ENCODE results near the gene UNC5A.

UNC5A gene

DNA sequence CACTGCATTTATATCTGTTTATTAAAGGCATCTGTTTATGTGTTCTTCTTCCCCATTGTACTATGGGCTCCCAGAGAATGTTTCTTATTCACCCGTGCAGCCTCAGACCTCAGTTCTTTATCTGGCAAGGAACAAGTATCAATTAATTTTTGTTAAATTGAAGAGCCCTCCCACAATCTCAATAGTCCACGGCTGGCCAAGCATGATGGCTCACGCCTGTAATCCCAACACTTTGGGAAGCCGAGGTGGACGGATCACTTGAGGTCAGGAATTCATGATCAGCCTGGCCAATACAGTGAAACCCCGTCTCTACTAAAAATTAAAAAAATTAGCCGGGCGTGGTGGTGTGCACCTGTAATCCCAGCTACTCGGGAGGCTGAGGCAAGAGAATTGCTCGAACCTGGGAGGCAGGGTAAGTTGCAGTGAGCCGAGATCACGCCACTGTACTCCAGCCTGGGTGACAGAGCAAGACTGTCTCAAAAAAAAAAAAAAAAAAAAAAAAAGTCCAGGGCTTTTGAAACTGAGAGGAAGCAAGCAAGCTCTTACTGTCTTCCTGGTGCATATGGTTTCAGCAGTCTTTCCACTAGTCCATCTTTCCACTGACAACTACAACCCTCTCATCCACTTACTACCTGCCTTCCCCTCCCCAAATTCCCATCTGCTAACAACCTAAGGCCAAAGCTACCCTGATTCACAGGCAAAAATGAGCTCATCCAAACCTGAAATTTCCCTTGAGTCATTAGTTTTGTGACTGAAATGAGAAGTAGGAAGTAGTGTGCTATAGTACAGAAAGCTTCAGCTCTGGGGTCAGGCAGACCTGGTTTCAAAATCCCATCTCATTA lies 91.1 kb downstream of the UNC5A start:
- no peak for DNase-seq

DNA sequence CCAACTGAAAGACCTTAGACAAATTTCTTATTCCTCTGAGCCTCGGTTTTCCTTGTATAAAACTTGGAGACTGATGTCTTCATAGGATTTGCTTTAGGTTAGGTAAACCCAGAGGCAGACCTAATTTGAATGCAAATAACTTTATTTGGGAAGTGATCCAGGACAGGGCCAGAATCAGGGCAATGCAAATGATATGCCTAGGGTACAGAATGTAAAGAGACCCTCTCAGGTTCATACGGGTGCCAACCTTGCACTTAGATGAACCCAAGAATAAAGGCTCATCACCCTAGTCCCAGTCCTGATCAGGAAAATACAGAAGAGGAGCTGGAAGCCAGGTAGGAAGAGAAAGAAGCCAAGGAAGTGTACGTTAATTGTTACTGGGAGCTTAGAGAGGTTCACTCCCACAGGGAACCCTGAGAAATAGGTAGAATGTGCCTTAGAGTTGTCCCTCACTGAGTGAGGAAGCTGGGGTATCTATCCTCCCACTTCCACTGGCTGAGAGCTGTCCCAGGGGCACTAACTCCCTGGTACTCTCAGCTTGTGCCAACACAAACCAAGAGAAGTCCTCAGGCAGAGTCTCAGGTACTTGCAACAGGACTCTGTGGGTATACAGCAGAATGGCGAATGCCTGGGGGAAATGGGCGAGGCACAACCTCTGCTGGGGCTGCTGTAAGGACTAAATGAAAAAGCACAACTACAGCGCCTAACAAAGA lies 91.9 kb downstream of the UNC5A start:
- DNase-seq: no peak

DNA sequence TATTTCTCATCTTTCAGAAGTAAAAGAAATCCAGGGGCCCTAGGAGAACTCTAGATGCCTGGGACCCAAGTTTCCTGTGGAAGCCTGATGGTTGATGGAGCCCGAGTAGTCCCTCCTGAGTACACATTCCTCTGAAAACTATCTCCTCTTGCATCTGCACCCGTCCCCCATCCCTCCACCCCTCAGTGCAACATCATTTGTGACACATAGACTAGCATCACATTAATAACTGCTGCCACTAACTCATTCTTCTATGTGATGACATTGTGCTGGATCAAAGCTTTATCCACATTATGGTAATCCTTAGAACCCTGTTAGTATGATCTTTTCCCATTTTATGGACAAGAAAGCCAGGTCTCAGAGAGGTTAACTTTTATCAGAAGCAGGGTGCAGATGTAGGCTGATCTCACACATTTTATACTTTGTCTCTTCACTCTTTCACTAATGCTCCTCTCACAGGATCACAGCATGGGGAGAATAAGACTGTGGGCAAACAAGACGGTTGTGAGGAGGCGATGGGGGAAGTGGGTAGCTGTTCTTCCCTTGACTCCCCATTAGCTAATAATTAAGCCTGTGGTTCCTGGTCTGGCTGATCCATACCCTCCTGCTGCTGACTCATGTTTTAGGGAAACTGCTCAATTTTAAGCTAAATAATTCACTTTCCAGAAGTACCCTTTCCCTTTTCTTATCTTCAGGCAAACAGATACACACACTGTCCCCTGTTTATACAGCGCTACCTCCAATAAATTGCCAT lies 92.7 kb downstream of the UNC5A start:
- no peak for DNase-seq

DNA sequence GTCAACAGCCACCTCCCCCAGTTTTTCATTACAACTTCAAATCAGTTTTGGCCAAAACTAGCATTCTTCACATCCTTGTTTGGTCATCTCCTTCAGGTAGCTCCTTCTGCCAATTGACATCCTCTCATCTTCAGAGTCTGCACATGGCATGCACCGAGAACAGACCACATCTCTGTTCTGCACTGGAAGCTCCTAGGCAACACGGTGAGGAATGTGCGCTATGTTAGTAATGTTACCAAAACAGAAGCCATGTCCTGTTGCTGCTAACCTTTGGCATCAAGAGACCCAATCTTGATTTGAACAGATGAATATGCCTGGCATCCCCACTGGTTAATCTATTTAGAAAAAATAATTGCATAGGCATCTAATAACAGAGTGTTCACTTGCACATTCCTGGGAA lies 93.9 kb downstream of the UNC5A start:
- DNase-seq: no peak

DNA sequence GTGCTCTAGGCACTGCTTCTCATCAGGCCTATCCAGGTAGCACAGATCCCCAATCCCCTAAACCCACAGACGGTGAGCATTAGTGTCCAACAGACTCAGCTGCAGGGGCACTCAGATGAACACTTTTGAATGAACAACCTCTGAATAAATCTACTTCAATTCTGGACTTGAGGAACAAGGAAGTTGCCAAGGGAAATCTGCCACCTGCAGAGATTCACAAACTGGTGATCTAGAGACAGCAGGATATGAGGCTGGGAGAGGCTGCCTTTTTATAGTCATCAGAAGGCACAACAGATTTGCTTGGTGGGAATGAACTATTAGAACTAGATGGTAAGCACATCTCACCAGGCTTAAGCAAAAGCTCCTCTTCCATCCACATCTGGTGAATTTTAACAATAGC lies 95.8 kb downstream of the UNC5A start:
- DNase-seq: no peak

DNA sequence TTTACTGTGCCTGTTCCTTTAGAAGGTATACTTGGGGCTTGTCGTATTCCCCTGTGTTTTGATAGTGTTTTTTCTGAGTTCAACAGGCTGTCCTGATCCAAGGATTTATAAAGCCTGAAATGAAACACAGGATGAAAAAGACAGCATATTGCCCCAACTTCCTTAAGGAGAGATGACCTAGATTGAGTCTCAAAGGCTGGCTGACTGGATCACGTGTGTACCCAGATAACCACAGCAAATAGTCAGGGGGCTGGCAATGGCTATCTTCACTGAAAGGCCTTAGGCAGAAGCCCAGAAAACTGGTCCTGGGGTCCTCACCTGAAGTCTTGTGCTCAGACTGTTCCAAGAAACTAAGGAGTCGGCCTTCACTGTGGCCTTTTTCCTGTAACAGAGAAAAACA lies 96.4 kb downstream of the UNC5A start:
- DNase-seq: no peak

DNA sequence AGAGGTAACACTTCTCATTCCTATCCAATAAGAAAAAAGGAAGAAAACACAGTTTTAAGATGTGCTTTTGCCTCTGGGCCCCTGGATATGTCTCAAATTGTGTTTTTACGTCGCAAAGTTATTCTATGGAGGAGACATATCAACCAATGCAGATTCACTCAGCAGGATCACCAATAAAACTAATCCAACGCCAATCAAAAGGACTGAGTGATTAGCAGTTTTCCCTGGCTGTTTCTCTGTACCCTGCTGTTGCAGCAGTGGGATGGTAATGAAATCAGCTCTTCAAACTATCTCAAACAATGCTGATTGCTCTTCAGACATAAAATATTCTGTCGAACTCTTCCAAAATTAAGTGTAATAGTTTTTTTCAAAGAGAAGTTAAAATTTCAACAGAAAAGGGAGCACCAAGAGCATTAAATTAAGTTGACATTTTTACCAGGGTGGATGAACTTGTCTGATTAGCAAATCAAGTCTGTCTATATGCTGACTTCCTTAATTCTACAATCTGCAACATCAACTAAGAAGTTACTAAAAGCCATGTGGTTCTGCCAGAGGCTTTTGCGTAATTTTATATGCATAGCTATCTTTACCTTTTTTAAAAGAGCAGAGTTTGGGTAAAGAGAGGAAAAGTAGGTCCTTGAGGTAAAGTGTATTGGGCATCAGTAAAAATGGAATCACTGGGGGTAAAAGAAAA lies 98.5 kb downstream of the UNC5A start:
- DNase-seq: no peak

DNA sequence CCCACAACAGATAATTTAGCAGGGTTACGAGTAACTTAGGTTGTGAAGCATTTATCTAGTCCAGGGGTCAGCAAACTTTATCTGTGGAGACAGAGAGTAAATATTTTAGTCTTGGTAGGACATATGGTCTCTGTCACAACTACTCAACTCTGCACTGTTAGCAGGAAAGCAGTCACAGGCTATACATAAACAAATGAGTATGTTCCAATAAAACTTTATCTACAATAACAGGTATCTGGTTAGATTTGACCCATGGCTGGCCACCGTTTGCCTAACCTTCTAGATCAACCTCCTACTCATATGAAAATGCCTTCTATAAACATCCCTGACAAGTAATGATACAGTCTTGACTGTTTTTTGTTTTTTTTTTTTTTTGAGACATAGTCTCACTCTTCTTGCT lies 101.8 kb downstream of the UNC5A start:
- no peak for DNase-seq

DNA sequence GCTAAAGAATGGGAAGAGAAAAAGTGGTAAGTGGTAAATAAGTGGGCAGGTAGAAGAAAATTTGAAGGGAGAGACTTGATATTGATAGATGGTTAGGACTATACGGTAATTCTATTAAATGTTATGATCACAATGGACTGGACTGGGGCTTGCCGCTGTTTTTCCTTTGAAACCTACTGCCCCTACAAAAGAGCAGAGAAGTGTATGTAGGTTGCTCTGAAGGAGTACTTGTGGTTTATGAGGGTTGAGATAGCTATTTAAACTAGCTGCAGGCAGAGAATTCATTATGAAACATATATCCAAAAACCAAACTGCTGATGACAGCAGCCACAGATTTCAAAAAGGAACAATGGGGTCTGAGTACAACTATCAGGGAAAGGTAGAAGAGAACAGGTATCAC lies 105.5 kb downstream of the UNC5A start:
- DNase-seq: no peak

DNA sequence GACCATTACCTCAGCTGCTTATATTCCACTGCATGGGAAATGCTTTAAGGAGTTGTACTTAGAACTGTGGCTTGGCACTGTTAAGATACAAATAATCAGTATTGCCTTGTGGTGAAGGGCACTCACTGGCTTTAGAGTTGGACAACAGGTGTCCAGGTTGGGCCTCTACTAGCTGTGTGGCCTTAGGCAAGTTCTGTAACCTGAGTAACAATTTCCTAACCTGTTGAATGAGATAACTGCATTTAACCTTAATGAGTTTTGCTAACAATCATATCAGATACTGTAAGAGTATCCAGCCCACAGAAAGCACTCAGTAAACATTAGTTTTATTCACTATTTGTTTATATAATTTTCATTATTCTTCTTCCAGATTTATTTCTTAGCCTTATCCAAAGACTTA lies 106.0 kb downstream of the UNC5A start:
- no peak for DNase-seq

DNA sequence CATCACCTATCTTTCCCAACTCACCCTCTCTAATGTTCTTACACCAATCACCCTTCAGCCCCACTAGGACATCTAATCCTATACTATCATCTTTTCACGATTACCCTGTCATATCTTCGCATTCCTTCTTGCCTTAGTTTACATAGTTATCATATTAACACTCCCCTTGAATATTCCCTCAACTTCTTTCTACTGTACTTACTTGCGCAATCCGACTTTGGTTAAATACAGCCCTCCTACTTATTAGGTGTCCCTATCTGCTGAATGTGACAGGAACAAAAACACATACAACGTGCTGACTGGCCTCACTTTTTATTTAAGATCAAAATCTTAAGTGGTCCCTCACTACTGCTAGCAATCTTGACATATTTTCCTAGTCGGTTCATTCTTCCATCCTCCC lies 108.3 kb downstream of the UNC5A start:
- DNase-seq: no peak

DNA sequence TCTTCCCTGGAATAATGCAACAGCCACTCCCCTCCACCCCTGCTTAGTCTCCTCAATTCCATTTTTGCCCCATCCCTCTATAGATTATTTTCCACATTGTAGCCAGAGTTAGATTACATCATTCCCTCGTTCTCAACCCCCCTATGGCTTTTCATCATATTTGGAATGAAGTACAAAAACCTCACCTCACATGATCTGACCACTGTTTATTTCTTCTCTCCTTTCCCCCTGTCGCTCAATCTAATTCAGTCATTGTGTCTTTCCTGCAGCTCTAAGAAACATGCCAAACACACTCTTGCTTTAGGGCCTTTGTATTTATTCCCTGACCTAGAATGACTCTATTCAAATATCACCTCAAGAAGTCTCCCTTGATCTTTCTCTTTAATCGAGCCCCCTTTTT lies 111.4 kb downstream of the UNC5A start:
- DNase-seq: no peak

DNA sequence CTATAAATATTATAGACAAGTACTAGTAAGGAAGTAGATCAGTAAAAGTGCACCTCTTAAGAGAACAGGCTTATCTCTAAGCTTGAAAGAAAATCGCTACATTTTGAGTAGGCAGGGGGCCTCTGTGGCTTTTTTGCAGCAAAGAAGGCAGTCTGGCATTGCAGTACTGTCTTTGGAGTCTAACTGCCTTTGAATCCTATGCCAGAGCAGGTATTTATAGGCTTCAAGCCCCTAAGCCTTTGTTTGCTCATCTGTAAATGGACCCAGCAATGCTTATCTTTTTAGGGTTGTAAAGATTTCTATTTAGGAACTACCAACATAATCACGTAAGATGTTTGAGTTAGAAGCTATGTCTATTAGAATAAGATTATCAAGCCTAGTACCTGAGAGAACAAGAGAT lies 112.5 kb downstream of the UNC5A start:
- DNase-seq: no peak

DNA sequence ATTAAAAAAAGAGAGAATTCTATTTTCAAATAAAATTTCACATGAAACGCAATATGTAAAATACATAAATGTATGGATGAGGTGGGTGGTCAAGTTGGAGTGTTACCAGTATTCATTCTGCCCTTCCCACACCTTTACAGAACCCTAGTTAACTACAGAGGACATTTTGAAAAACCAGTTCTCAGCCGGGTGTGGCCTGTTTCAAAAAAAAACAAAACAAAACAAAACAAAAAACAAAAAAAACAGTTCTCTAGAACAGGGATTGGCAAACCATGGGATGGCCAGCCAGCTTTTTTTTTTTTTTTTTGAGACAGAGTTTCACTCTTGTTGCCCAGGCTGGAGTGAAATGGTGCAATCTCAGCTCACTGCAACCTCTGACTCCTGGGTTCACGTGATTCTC lies 117.2 kb downstream of the UNC5A start:
- no peak for DNase-seq

DNA sequence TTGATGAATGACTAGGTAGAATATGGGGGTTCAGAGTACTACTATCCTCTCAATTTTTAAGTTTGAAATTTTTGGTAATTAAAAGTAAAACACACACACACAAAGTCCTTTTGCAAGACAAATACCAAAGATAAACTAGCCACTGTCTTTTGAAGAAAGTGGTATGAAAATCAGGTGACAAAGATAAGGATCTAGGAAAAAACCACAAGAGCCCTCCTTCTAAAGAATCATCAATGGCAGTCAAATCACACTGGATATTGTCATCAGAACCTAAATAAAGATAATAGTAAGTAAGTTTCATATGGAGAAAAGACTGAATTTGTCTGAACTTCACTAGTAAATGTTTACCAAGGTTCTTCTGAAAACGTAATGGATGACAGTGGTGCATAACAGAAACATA lies 119.3 kb downstream of the UNC5A start:
- no peak for DNase-seq

Measured in activated CD4-positive, alpha-beta T cell treated with anti-CD3 and anti-CD28 coated beads, Interleukin-2, amount 50 U/mL, for 4 hours (primary cell).